Astrocyte of the spinal cord (primary cell): ENCODE results near the gene HIF3A.

Experiments
- DNase-seq: peaks from one replicate; pipeline ENCODE4 v3.0.0; 2011; ENCODE audit warnings: low read depth, low spot score
- H3K4me3 ChIP-seq: 2 replicates; pipeline ENCODE4 v1.5.1; 2011; ENCODE audit warnings: low read depth, mild to moderate bottlenecking, low read length, moderate library complexity
- CTCF ChIP-seq: IDR thresholded peaks from 2 replicates; pipeline ENCODE4 v1.5.1; 2012; ENCODE audit warnings: low read depth, mild to moderate bottlenecking, low read length, inconsistent platforms
- in situ Hi-C: cut with HindIII; loops from 2 replicates; pipeline ENCODE4 v1.10.0; 2017; ENCODE audit warnings: low sequenced_read_pairs

Gene HIF3A

GRCh38 chr19:46345157-46345556 lies 48.3 kb downstream of the HIF3A start:
- no peak for TF ChIP-seq CTCF
- H3K4me3 ChIP-seq = no peak overlapping the region
- in situ Hi-C loops = no loop called here
- no peak for DNase-seq

DNA sequence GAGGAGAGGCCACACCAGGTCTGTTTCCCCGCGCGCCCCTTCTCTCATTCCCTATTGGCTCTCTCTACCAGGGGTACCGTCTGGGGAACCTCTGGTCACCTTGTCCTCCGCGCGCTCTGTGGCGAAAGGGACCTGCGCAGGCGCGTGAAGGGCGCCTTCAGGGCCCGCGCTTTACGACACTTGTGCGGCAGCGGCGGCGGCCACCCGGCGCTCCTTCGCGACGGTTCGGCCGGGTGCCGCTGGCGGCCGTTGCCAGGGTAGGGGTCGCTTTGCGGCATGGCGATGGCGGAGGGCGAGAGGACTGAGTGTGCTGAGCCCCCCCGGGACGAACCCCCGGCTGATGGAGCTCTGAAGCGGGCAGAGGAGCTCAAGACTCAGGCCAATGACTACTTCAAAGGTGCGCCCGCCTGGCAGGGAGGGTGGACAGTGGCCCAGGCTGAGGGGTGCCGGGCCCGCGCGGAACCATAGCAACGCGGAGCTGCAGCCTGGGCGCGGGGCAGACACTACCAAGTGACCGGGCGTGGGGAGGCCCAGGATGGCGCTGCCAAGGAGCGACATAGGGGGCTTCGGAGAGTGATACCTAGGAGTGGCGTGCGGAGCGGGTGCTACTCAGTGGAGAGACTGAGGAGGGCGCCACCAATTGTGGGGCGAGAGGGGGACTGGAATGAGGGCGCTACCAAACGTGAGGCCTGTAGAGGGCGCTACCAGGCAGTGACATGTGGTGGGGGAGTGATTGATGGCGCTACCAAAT lies 50.2 kb downstream of the HIF3A start, which contains the start of gene PPP5C:
Gene PPP5C (plus strand): TSS at position 267 of the 751 bp plus-strand sequence. CDS start 10 bp downstream, at position 277.
- TF ChIP-seq CTCF = peak; percentile 95
- in situ Hi-C loops = no loop called here
- H3K4me3 ChIP-seq = peak within 1 kb of the TSS; percentile 92
- peak; percentile 95 for DNase-seq

DNA sequence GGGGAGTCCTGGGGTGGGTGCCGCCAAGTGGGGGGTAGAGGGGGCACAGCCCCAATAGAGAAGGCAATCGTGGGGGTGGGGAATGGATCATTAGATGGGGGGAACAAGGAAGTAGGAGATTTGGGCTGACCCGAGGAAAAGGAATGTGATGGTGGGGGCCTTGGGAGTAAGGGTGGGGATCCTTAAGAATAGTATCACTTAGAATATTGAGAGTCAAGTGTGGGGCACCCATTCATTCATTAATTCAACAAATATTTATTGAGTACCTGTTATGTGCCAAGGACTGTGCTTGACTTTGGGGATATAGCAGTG lies 50.7 kb downstream of the HIF3A start:
- in situ Hi-C loops = no loop called here
- no peak for TF ChIP-seq CTCF
- DNase-seq = no peak
- H3K4me3 ChIP-seq = peak overlapping the region; percentile 92

DNA sequence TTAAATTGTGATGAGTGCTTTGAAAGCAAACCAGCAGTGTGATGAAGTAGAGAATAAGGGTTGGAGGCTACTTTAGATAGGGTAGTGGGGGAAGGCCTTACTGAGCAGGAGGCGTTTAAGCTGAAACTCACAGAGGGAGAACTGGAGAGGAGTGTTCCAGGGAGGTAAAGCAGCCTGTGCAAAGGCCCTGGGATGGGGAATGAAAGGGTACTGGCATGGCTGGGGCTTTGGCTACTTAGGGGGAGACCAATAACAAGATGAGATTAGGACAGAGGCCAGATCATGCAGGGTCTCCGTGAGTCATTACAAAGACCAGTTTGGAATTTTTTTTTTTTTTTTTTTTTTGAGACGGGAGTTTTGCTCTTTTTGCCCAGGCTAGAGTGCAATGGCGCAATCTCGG lies 51.1 kb downstream of the HIF3A start:
- no peak for TF ChIP-seq CTCF
- H3K4me3 ChIP-seq = peak overlapping the region; percentile 92

DNA sequence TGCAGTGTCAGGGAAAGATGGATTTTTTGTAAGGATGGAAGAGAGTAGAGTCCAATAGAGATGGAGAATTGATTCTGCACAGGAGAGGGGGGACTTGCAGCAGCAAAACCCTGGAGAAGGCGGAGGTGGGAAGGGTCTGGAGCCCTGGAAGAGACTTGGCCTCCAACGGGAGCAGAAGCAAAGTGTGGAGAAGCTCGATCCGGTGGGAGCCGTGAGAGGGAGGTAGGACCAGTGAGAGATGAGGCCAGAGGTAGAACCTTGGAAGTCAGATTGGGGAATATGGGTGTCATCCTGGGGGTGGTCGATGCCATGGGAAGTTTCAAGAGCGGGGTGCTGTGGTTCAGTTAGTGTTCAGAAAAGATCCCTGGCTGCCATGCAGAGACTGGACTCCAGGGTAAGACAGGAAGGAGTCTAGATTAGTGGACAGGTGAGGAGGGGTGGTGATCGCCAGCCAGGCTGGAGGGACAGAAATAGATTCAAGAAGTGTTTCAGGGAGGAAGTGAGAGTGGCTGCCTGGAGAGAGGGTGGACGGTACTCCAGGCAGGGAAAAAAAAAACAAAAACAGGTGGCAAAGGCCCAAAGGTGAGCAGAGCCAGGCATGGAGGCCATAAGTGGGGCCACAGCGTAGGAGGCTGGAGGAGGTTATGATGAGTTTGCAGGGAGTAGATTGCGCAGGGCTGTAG lies 52.6 kb downstream of the HIF3A start:
- no peak for TF ChIP-seq CTCF
- DNase-seq = no peak
- no peak overlapping the region for H3K4me3 ChIP-seq
- in situ Hi-C loops = no loop called here

More for the DNA sequence above, 51.1 kb downstream of the HIF3A start:
- in situ Hi-C loops = no loop called here
- DNase-seq = no peak

DNA sequence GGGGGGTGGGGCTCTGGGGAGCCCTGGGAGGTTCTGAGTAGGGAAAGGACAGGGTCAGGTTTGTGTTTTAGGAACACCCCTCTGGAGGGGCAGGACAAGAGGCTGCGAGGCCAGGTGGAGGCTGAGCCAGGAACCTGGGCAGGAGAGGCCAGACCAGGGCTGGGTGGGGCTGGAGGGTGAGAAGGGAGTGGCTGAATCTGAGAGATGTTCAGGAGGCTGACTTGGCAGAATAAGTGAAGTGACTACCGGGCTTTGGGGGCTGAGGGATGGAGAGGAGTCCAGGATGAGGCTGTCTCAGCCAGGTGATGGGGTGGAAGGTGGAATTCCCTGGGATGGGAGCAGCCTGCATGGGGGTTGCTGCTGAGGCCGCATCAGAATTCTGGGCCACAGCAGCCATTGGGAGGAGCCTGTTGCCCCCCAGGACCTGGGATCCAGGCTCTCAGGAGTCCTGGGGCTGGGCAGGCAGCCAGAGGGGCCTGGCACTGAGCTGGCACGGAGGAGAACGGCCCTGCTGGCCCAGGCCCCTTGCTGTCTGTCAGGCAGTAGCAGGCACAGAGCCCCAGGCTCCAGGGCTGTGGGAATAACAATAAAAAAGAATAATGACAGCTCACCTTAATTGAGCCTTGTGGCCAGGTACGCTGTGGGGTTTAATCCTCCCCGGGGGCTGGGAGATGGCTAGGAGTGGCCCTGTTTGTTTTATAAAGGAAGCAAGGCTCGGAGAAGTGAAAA lies 53.4 kb downstream of the HIF3A start:
- no peak for DNase-seq
- no peak overlapping the region for H3K4me3 ChIP-seq
- no peak for TF ChIP-seq CTCF
- in situ Hi-C loops = no loop called here
